ENCODE data around the gene COA6. TPM values are rescaled to one million over a fixed set of nuclear protein-coding genes. Genes with fewer than 3 reads are reported as not detected.
"Not testable (repeated sequence)": the region's sequence is repeated elsewhere in the genome, so short reads cannot be mapped to it uniquely, and the experiment has no call there.

COA6 gene
- total and polyA plus RNA-seq, 2 of the 13 experiments (the other 11 are each of a cell fraction or from before 2014, with no cell fraction given), result 32.4 to 104 TPM

DNA sequence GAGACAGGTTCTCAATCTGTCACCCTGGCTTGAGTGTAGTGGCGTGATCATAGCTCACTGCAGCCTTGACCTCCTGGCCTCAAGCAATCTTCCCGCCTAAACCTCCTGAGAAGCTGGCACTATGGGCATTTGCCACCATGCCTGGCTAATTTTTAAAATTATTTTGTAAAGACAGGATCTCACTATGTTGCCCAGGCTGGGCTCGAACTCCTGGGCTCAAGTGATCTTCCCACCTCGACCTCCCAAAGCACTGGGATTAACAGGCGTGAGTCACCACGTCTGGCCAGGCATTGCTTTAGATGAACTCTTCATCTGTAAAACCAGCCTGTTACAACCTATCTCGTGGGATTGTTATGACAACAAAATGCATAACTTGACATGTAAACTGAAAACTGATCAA is 2.4 kb downstream of the COA6 start:
- in situ Hi-C loops (cut with HindIII; ENCODE audit: extremely low pct_ligation_motif_present, low pct_unique_long_range_greater_than_20kb) (no loop called here), intact Hi-C loops (cut with micrococcal nuclease; ENCODE audit: unreplicated experiment) (no loop called here)
- WGBS (ENCODE audit: low lambda C conversion rate), result 96% methylated on average over 7 of the region's 7 CpGs
- Histone ChIP-seq H3K27me3 (ENCODE audit: control insufficient read depth in 1 of 2, insufficient read depth in 2 of 2, low read length in 2 of 2) (no peaks in the 10 kb centered on the region; a peak in 1 of 5 replicates), H3K4me1 (ENCODE audit: insufficient read depth, low read length) (peaks cover 71% of the 10 kb centered on the region), H3K9ac (ENCODE audit: insufficient read depth, low read depth, low read length) (no peak overlapping the region), H4K20me1 (ENCODE audit: insufficient read depth, low read length) (no peaks in the 10 kb centered on the region), H3K9me3 (ENCODE audit: low read length) (no peaks in the 10 kb centered on the region), H3K36me3 (replicated peaks in 1 of 2; ENCODE audit: control insufficient read depth in 1 of 2, insufficient read depth in 2 of 2, low read length in 2 of 2) (peaks cover 8 to 41% of the 10 kb centered on the region in 2 experiments), H3K79me2 (ENCODE audit: insufficient read depth, low read length) (peaks cover 41% of the 10 kb centered on the region), H3K4me3 (replicated peaks in 1 of 3; ENCODE audit: insufficient read depth in 1 of 3, low read depth in 2 of 3, low read length in 3 of 3) (0 out of 6 replicates have a peak overlapping the region, but pooled peaks of 1 of the 3 experiments have one; percentile 10), H3K27ac (ENCODE audit: extremely low read length, insufficient read depth, low read length) (no peak overlapping the region), H3K4me2 (ENCODE audit: low read depth, low read length) (peak overlapping the region; percentile 79; the same call in 1 of the 2 replicates), H2AFZ (ENCODE audit: low read length) (no peak overlapping the region)
- BruUV-seq (replicated peaks), result no TSS peak
- TF ChIP-seq FOSL2 (CRISPR knock-in tag; IDR thresholded peaks at IDR 0.05) (no peak), CREB1 (IDR thresholded peaks at IDR 0.05) (no peak), CREB1 (CRISPR knock-in tag; IDR thresholded peaks at IDR 0.05) (no peak), RBAK (CRISPR knock-in tag; IDR thresholded peaks at IDR 0.05) (no peak), SMAD1 (CRISPR knock-in tag; IDR thresholded peaks at IDR 0.05; ENCODE audit: borderline replicate concordance, low read depth) (no peak), ZNF121 (CRISPR knock-in tag; IDR thresholded peaks at IDR 0.05) (peak; percentile 66; the same call in 1 of the 2 replicates)
- CTCF ChIA-PET (ENCODE audit: low intra/inter-chr PET ratio, low total read pairs), result no interaction called here
- FAIRE-seq, result no peak
- no peak for ATAC-seq
- POLR2A ChIA-PET, result no interaction called here
- DNase-seq (ENCODE audit: low spot score), result no peak

DNA sequence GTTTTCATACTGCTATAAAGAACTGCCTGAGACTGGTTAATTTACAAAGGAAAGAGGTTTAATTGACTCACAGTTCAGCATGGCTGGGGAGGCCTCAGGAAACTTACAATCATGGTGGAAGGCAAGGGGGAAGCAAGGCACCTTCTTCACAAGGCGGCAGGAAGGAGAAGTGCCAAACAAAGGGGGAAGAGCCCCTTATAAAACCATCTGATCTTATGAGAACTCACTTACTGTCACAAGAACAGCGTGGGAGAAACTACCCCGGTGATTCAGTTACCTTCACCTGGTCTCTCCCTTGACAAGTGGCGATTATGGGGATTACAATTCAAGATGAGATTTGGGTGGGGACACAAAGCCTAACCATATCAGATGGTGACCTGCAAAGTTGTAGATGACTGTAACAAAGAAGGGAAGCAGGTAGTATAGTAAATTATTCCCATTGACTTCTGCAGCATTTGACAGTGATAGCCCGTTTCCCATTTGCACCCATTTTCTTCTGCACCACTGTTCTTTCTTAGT is 6.4 kb downstream of the COA6 start:
- POLR2A ChIA-PET; H2AFZ ChIP-seq (ENCODE audit: low read length); H4K20me1 ChIP-seq (ENCODE audit: insufficient read depth, low read length); FAIRE-seq; ATAC-seq; H3K9ac ChIP-seq (ENCODE audit: insufficient read depth, low read depth, low read length); CTCF ChIA-PET (ENCODE audit: low intra/inter-chr PET ratio, low total read pairs); H3K27me3 ChIP-seq (ENCODE audit: control insufficient read depth in 1 of 2, insufficient read depth in 2 of 2, low read length in 2 of 2); H3K4me3 ChIP-seq (replicated peaks in 1 of 3; ENCODE audit: insufficient read depth in 1 of 3, low read depth in 2 of 3, low read length in 3 of 3); DNase-seq (ENCODE audit: low spot score); intact Hi-C loops (cut with micrococcal nuclease; ENCODE audit: unreplicated experiment); H3K9me3 ChIP-seq (ENCODE audit: low read length); BruUV-seq (replicated peaks); in situ Hi-C loops (cut with HindIII; ENCODE audit: extremely low pct_ligation_motif_present, low pct_unique_long_range_greater_than_20kb); H3K4me2 ChIP-seq (ENCODE audit: low read depth, low read length): not testable (repeated sequence)
- H3K27ac ChIP-seq (ENCODE audit: extremely low read length, insufficient read depth, low read length), result peak overlapping the region; percentile 79
- peak; percentile 53; the same call in 1 of the 2 replicates for TF ChIP-seq ZMYM4 (CRISPR knock-in tag; IDR thresholded peaks at IDR 0.05)
- TF ChIP-seq, protein P1, sequence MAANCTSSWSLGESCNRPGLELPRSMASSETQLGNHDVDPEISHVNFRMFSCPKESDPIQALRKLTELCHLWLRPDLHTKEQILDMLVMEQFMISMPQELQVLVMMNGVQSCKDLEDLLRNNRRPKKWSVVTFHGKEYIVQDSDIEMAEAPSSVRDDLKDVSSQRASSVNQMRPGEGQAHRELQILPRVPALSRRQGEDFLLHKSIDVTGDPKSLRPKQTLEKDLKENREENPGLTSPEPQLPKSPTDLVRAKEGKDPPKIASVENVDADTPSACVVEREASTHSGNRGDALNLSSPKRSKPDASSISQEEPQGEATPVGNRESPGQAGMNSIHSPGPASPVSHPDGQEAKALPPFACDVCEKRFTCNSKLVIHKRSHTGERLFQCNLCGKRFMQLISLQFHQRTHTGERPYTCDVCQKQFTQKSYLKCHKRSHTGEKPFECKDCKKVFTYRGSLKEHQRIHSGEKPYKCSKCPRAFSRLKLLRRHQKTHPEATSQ (CRISPR knock-in tag; IDR thresholded peaks at IDR 0.05; ENCODE audit: borderline replicate concordance), result peak; percentile 93; the same call in 1 of the 2 replicates
- 97% methylated on average over 5 of the region's 5 CpGs for WGBS (ENCODE audit: low lambda C conversion rate)
- H3K79me2 ChIP-seq (ENCODE audit: insufficient read depth, low read length), result peaks cover 28% of the 10 kb centered on the region
- peaks cover 8 to 51% of the 10 kb centered on the region in 2 experiments for H3K36me3 ChIP-seq (replicated peaks in 1 of 2; ENCODE audit: control insufficient read depth in 1 of 2, insufficient read depth in 2 of 2, low read length in 2 of 2)
- H3K4me1 ChIP-seq (ENCODE audit: insufficient read depth, low read length), result peaks cover 77% of the 10 kb centered on the region

Data from HepG2 (cell line).